ENCODE measurements around the gene ABCC4. TPM values are rescaled to one million over a fixed set of nuclear protein-coding genes. Genes with fewer than 3 reads are reported as not detected.
A peak's percentile ranks its signal among the peaks of the same experiment; 100 is the strongest.

ABCC4 gene
- total RNA-seq, 2 donors from 2014 or later: 119 to 144 TPM

GRCh38 chr13:95191821-95192563, 109.3 kb downstream of the ABCC4 start:
- Histone ChIP-seq H3K9ac (ENCODE audit: extremely low read depth, low read length, poor library complexity, severe bottlenecking) (no peak overlapping the region), H3K4me1 (ENCODE audit: control insufficient read depth, insufficient read depth, low read length) (peaks cover 4% of the 10 kb centered on the region), H3K27ac (ENCODE audit: low read depth, low read length) (no peak overlapping the region), H3K36me3 (ENCODE audit: control insufficient read depth, insufficient read depth, low read length) (peaks cover 48% of the 10 kb centered on the region), H3K4me3 (ENCODE audit: low read length) (no peak overlapping the region), H3K9me3 (ENCODE audit: control insufficient read depth, low read length) (peaks cover 4% of the 10 kb centered on the region), H3K27me3 (ENCODE audit: control insufficient read depth, insufficient read depth, low read length, poor library complexity, severe bottlenecking) (no peaks in the 10 kb centered on the region)
- Mint-ChIP-seq H3K4me3 (no peak overlapping the region), H3K9me3 (no peaks in the 10 kb centered on the region), H3K36me3 (ENCODE audit: low read depth) (peaks cover 50% of the 10 kb centered on the region), H3K27ac (peak overlapping the region; percentile 36), H3K4me1 (peaks cover 17% of the 10 kb centered on the region), H3K27me3 (ENCODE audit: insufficient read depth) (no peaks in the 10 kb centered on the region)
- peak; percentile 97 for DNase-seq
- WGBS, 2 experiments (ENCODE audit: insufficient coverage in 1 of 2, insufficient read length in 1 of 2): 46 to 53% methylated on average over 7 to 9 of the region's 9 CpGs
- TF ChIP-seq, protein P1, sequence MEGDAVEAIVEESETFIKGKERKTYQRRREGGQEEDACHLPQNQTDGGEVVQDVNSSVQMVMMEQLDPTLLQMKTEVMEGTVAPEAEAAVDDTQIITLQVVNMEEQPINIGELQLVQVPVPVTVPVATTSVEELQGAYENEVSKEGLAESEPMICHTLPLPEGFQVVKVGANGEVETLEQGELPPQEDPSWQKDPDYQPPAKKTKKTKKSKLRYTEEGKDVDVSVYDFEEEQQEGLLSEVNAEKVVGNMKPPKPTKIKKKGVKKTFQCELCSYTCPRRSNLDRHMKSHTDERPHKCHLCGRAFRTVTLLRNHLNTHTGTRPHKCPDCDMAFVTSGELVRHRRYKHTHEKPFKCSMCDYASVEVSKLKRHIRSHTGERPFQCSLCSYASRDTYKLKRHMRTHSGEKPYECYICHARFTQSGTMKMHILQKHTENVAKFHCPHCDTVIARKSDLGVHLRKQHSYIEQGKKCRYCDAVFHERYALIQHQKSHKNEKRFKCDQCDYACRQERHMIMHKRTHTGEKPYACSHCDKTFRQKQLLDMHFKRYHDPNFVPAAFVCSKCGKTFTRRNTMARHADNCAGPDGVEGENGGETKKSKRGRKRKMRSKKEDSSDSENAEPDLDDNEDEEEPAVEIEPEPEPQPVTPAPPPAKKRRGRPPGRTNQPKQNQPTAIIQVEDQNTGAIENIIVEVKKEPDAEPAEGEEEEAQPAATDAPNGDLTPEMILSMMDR (conservative IDR thresholded peaks at IDR 0.05): peak; percentile 98

DNA sequence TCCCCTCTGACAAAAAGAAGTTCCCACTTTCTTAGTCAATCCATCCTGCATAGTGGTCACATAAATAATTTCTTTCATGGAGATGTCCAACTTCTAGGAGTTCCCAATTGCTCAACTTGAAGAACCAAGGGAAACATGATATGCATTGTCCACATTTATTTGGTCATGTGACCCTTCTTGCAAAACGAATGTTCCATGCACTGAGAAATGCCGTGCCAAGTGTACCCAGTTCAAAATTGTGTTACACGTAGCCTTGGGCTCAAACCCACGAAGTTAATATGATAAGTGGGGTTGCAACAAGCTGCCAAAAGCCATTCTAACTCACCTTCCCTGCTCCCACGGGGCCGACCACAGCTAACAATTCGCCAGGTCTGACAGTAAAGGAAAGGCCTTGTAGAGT, 113.1 kb downstream of the ABCC4 start:
- Mint-ChIP-seq H3K36me3 (ENCODE audit: low read depth) (peaks cover 56% of the 10 kb centered on the region), H3K4me3 (no peak overlapping the region), H3K27me3 (ENCODE audit: insufficient read depth) (no peaks in the 10 kb centered on the region), H3K27ac (no peak overlapping the region), H3K9me3 (no peaks in the 10 kb centered on the region), H3K4me1 (peaks cover 17% of the 10 kb centered on the region)
- 91 to 98% methylated on average over 4 to 7 of the region's 7 CpGs for WGBS, 2 experiments (ENCODE audit: insufficient coverage in 1 of 2, insufficient read length in 1 of 2)
- TF ChIP-seq, protein P1 (conservative IDR thresholded peaks at IDR 0.05): no peak
- Histone ChIP-seq H3K9ac (ENCODE audit: extremely low read depth, low read length, poor library complexity, severe bottlenecking) (no peak overlapping the region), H3K4me3 (ENCODE audit: low read length) (no peak overlapping the region), H3K27me3 (ENCODE audit: control insufficient read depth, insufficient read depth, low read length, poor library complexity, severe bottlenecking) (no peaks in the 10 kb centered on the region), H3K36me3 (ENCODE audit: control insufficient read depth, insufficient read depth, low read length) (peaks cover 56% of the 10 kb centered on the region), H3K9me3 (ENCODE audit: control insufficient read depth, low read length) (peaks cover 7% of the 10 kb centered on the region), H3K27ac (ENCODE audit: low read depth, low read length) (no peak overlapping the region), H3K4me1 (ENCODE audit: control insufficient read depth, insufficient read depth, low read length) (peaks cover 10% of the 10 kb centered on the region)
- no peak for DNase-seq

DNA sequence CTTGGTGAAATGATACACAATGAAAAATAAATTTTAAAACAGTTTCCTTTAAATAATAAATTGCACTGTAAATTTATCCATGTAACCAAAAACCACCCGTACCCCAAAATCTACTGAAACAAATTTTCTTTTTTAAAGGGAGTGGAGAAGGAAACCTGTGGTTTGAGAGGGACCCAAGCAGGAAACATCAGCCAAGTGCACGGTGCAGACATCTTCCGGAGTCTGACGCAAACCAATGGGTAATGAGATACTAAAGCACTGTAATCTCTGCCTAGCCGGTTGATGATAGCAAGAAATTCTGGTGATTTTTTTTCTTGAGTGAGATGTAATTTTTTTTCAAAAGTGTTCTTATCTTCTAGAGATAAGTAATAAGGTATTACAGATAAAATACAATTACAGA, 115.4 kb downstream of the ABCC4 start:
- H3K9ac ChIP-seq (ENCODE audit: extremely low read depth, low read length, poor library complexity, severe bottlenecking): no peak overlapping the region
- no peaks in the 10 kb centered on the region for H3K9me3 Mint-ChIP-seq
- peaks cover 7% of the 10 kb centered on the region for H3K9me3 ChIP-seq (ENCODE audit: control insufficient read depth, low read length)
- no peak overlapping the region for H3K27ac ChIP-seq (ENCODE audit: low read depth, low read length)
- H3K36me3 ChIP-seq (ENCODE audit: control insufficient read depth, insufficient read depth, low read length): peaks cover 61% of the 10 kb centered on the region
- H3K27me3 ChIP-seq (ENCODE audit: control insufficient read depth, insufficient read depth, low read length, poor library complexity, severe bottlenecking): no peaks in the 10 kb centered on the region
- no peak for DNase-seq
- H3K4me3 Mint-ChIP-seq: no peak overlapping the region
- H3K27ac Mint-ChIP-seq: no peak overlapping the region
- TF ChIP-seq, protein P1 (conservative IDR thresholded peaks at IDR 0.05): no peak
- 90 to 94% methylated on average over 3 to 5 of the region's 5 CpGs for WGBS, 2 experiments (ENCODE audit: insufficient coverage in 1 of 2, insufficient read length in 1 of 2)
- peaks cover 6% of the 10 kb centered on the region for H3K4me1 ChIP-seq (ENCODE audit: control insufficient read depth, insufficient read depth, low read length)
- no peaks in the 10 kb centered on the region for H3K27me3 Mint-ChIP-seq (ENCODE audit: insufficient read depth)
- no peak overlapping the region for H3K4me3 ChIP-seq (ENCODE audit: low read length)
- H3K36me3 Mint-ChIP-seq (ENCODE audit: low read depth): peaks cover 62% of the 10 kb centered on the region
- H3K4me1 Mint-ChIP-seq: peaks cover 4% of the 10 kb centered on the region
